SU-DHL-6 (cell line): ENCODE results near the gene CEP170.

ENCODE experiments used
- H2AFZ ChIP-seq: fragments of 200-600 bp; sonication (generic); 2 replicates; pipeline ENCODE4 v1.6.1; 2014; ENCODE audit warnings: low read depth, mild to moderate bottlenecking, moderate library complexity, mixed read lengths, antibody characterized with exemption, low read length; ENCODE audit not compliant: severe bottlenecking
- H3F3A ChIP-seq: fragments of 200-600 bp; shearing (Covaris generic); 2 replicates; pipeline ENCODE4 v1.6.0; 2016; ENCODE audit warnings: antibody characterized with exemption, mild to moderate bottlenecking; ENCODE audit not compliant: insufficient read depth
- H3K27ac ChIP-seq: fragments of 200-600 bp; sonication (generic); 2 replicates; pipeline ENCODE4 v1.5.1; 2016; ENCODE audit warnings: low read depth, mild to moderate bottlenecking, low read length, moderate library complexity, mixed read lengths
- H3K27me3 ChIP-seq: fragments of 200-600 bp; sonication (generic), shearing (Covaris generic); 2 replicates; pipeline ENCODE4 v1.6.0; 2014; ENCODE audit warnings: mild to moderate bottlenecking, low read length
- H3K36me3 ChIP-seq: fragments of 200-600 bp; sonication (generic); 2 replicates; pipeline ENCODE4 v1.6.1; 2014; ENCODE audit warnings: mild to moderate bottlenecking, low read length, mixed read lengths
- H3K4me2 ChIP-seq: fragments of 300-600, 200-600 bp; shearing (Covaris generic), sonication (generic); 2 replicates; pipeline ENCODE4 v1.6.0; 2014; ENCODE audit warnings: low read length, low read depth, mild to moderate bottlenecking; ENCODE audit not compliant: poor library complexity, severe bottlenecking
- H3K4me3 ChIP-seq: fragments of 200-600 bp; sonication (generic); 2 replicates; pipeline ENCODE4 v1.5.1; 2014; ENCODE audit warnings: antibody characterized with exemption, low read length, mild to moderate bottlenecking, mixed read lengths; ENCODE audit not compliant: insufficient read depth, poor library complexity, severe bottlenecking
- H3K79me2 ChIP-seq: fragments of 200-600 bp; sonication (generic); 2 replicates; pipeline ENCODE4 v1.6.1; 2014; ENCODE audit warnings: mild to moderate bottlenecking, low read length, moderate library complexity; ENCODE audit not compliant: insufficient read depth
- H3K9ac ChIP-seq: fragments of 200-600 bp; sonication (generic); 2 replicates; pipeline ENCODE4 v1.7.0; 2014; ENCODE audit warnings: mild to moderate bottlenecking, low read length
- H3K9me2 ChIP-seq: fragments of 200-600 bp; sonication (generic); replicated peaks from 2 replicates; pipeline ENCODE4 v1.6.1; 2014; ENCODE audit warnings: low read length; ENCODE audit not compliant: insufficient read depth
- H3K9me3 ChIP-seq: fragments of 200-600 bp; sonication (generic); 2 replicates; pipeline ENCODE4 v1.6.1; 2014; ENCODE audit warnings: low read length, mixed read lengths; ENCODE audit not compliant: insufficient read depth
- H4K20me1 ChIP-seq: fragments of 200-600 bp; sonication (generic); 2 replicates; pipeline ENCODE4 v1.6.1; 2014; ENCODE audit warnings: low read depth, mild to moderate bottlenecking, antibody characterized with exemption, low read length, moderate library complexity, mixed read lengths
- EZH2phosphoT487 ChIP-seq: fragments of 200-600 bp; sonication (generic), shearing (Covaris generic); conservative IDR thresholded peaks from 2 replicates; pipeline ENCODE4 v1.6.1; 2018; ENCODE audit warnings: mild to moderate bottlenecking, antibody characterized with exemption, low read length, moderate library complexity, mixed read lengths
- TF ChIP-seq, protein P1 (sequence below): fragments of 200-600 bp; sonication (generic); IDR thresholded peaks from one replicate; pipeline ENCODE4 v1.5.1; 2017; ENCODE audit warnings: antibody characterized with exemption, mild to moderate bottlenecking, low read length, moderate library complexity; ENCODE audit not compliant: insufficient read depth, poor library complexity, severe bottlenecking

CEP170 gene

GRCh38 chr1:243286409-243287122 lies 31.5 kb upstream of the CEP170 start:
- Histone ChIP-seq H3K27me3 (no peaks in the 10 kb centered on the region), H3K27ac (no peak overlapping the region), H3K9me3 (no peaks in the 10 kb centered on the region), H3K9ac (no peak overlapping the region), H3K9me2 (no peaks in the 10 kb centered on the region), H2AFZ (no peak overlapping the region), H3K36me3 (0 out of 2 replicates have a peak, but pooled peaks cover 13% of the 10 kb centered on the region), H3K79me2 (no peaks in the 10 kb centered on the region), H3K4me3 (no peak overlapping the region), H3K4me2 (no peak overlapping the region), H4K20me1 (no peaks in the 10 kb centered on the region), H3F3A (no peaks in the 10 kb centered on the region)
- no peak for TF ChIP-seq EZH2phosphoT487
- TF ChIP-seq, protein P1, sequence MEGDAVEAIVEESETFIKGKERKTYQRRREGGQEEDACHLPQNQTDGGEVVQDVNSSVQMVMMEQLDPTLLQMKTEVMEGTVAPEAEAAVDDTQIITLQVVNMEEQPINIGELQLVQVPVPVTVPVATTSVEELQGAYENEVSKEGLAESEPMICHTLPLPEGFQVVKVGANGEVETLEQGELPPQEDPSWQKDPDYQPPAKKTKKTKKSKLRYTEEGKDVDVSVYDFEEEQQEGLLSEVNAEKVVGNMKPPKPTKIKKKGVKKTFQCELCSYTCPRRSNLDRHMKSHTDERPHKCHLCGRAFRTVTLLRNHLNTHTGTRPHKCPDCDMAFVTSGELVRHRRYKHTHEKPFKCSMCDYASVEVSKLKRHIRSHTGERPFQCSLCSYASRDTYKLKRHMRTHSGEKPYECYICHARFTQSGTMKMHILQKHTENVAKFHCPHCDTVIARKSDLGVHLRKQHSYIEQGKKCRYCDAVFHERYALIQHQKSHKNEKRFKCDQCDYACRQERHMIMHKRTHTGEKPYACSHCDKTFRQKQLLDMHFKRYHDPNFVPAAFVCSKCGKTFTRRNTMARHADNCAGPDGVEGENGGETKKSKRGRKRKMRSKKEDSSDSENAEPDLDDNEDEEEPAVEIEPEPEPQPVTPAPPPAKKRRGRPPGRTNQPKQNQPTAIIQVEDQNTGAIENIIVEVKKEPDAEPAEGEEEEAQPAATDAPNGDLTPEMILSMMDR = no peak

- Histone ChIP-seq H3K4me3 (no peak overlapping the region), H3K4me2 (no peak overlapping the region), H3F3A (no peaks in the 10 kb centered on the region), H3K9me2 (no peaks in the 10 kb centered on the region), H3K27ac (no peak overlapping the region), H3K9me3 (no peaks in the 10 kb centered on the region), H3K79me2 (no peaks in the 10 kb centered on the region), H3K9ac (no peak overlapping the region), H4K20me1 (no peaks in the 10 kb centered on the region), H2AFZ (no peak overlapping the region), H3K36me3 (0 out of 2 replicates have a peak, but pooled peaks cover 13% of the 10 kb centered on the region), H3K27me3 (no peaks in the 10 kb centered on the region)
- TF ChIP-seq, protein P1 = no peak
- TF ChIP-seq EZH2phosphoT487 = no peak
These were observed 26.6 kb upstream of the CEP170 start for GRCh38 chr1:243281672-243282071.

DNA sequence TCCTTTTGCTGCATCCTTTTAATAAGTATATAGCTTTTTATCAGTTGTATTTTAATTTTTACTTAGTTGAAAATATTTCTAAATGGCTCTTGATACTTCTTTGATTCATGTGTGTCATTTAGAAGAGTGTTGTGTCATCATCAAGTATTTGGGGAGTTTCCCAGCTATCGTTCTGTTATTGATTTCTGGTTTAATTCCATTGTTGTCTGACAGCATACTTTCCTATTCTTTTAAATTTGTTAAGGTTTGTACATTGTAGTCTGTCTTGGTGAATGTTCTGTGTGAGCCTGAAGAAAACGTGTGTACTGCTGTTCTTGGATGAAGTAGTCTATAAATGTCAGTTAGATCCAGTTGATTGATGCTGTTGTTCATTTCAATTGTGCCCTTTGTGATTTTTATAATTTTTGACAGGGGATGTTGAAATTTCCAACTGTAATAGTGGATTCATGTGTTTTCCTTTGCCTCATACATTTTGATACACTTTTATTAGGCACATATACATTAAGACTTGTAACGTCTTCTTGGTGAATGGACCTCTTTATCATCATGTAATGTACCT lies 25.6 kb upstream of the CEP170 start:
- H3K9me3 ChIP-seq = no peaks in the 10 kb centered on the region
- H3K27me3 ChIP-seq = no peaks in the 10 kb centered on the region
- H2AFZ ChIP-seq = no peak overlapping the region
- H3K4me3 ChIP-seq = no peak overlapping the region
- H3K9me2 ChIP-seq = no peaks in the 10 kb centered on the region
- TF ChIP-seq, protein P1 = no peak
- TF ChIP-seq EZH2phosphoT487 = no peak
- H4K20me1 ChIP-seq = no peaks in the 10 kb centered on the region
- no peak overlapping the region for H3K27ac ChIP-seq
- no peak overlapping the region for H3K9ac ChIP-seq
- no peak overlapping the region for H3K4me2 ChIP-seq
- H3K36me3 ChIP-seq = 0 out of 2 replicates have a peak, but pooled peaks cover 5% of the 10 kb centered on the region
- no peaks in the 10 kb centered on the region for H3F3A ChIP-seq
- H3K79me2 ChIP-seq = no peaks in the 10 kb centered on the region
